B cell (primary cell): ENCODE results near the gene ABCA2. TPM values are rescaled to one million over a fixed set of nuclear protein-coding genes. Genes with fewer than 3 reads are reported as not detected.

Experiments
- ATAC-seq: fragments of 200-7000 bp; cut with Tn5 transposase; one replicate; pipeline ENCODE4 v1.10.0; 2021; ENCODE audit warnings: low read depth, mild to moderate bottlenecking, moderate number of reproducible peaks, moderate library complexity
- CTCF ChIA-PET: fragments of 350-600 bp; sonication (Branson Sonifier 250); formaldehyde crosslinking; loops from one replicate; lab custom pipeline; 2021; ENCODE audit warnings: antibody characterized with exemption, inconsistent platforms; lab: Charles Lee
- POLR2A ChIA-PET: fragments of 350-600 bp; sonication (Branson Sonifier 250); formaldehyde crosslinking; loops from one replicate; lab custom pipeline; 2021; ENCODE audit warnings: antibody characterized with exemption; lab: Charles Lee
- DNase-seq: peaks from one replicate; pipeline ENCODE4 v3.0.0; 2013
- H2AFZ ChIP-seq: 2 replicates; pipeline ENCODE4 v1.6.1; 2012; ENCODE audit warnings: mild to moderate bottlenecking, low read depth, low read length; ENCODE audit not compliant: insufficient read depth, poor library complexity, severe bottlenecking
- H3K27ac ChIP-seq, 2 donors: 1 replicate in 1 of 2; 2 replicates in 1 of 2; pipeline ENCODE4 v1.5.1; 2012 to 2013; ENCODE audit warnings: low read length in 2 of 2, mild to moderate bottlenecking in 2 of 2, moderate library complexity in 1 of 2
- H3K27me3 ChIP-seq, 4 experiments: fragments of 200-600 bp in 1 of 4; sonication (generic) in 1 of 4; replicated peaks in 1 of 4; 1 replicate in 2 of 4; 2 replicates in 2 of 4; pipeline versions ENCODE4 v1.6.1 to v1.7.0; 2013 to 2016; ENCODE audit warnings: low read length in 3 of 4, mild to moderate bottlenecking in 2 of 4, mixed read lengths in 1 of 4, moderate library complexity in 1 of 4; ENCODE audit not compliant: insufficient read depth in 4 of 4, control insufficient read depth in 3 of 4; ENCODE audit errors: control extremely low read depth in 1 of 4
- H3K36me3 ChIP-seq, 2 experiments: replicated peaks in 1 of 2; 1 replicate in 1 of 2; 2 replicates in 1 of 2; pipeline versions ENCODE4 v1.6.1 to v1.7.1; 2013; ENCODE audit warnings: low read length in 1 of 2; ENCODE audit not compliant: insufficient read depth in 2 of 2, control insufficient read depth in 1 of 2; ENCODE audit errors: control extremely low read depth in 1 of 2, extremely low read depth in 1 of 2
- H3K4me1 ChIP-seq, 2 donors: fragments of 200-600 bp in 1 of 2; sonication (generic) in 1 of 2; 1 replicate in 1 of 2; 2 replicates in 1 of 2; pipeline versions ENCODE4 v1.5.1 to v1.6.1; 2013 to 2017; ENCODE audit warnings: low read length in 2 of 2; ENCODE audit not compliant: control insufficient read depth in 2 of 2, insufficient read depth in 2 of 2
- H3K4me2 ChIP-seq: replicated peaks from 2 replicates; pipeline ENCODE3; 2012; ENCODE audit warnings: mild to moderate bottlenecking, low read depth, low read length; ENCODE audit not compliant: poor library complexity, severe bottlenecking
- H3K4me3 ChIP-seq, 5 experiments: fragments of 200-600 bp in 1 of 5; sonication (generic) in 1 of 5; 1 replicate in 3 of 5; 2 replicates in 2 of 5; pipeline versions ENCODE4 v1.5.1 to v1.7.0; 2011 to 2016; ENCODE audit warnings: low read length in 4 of 5, mild to moderate bottlenecking in 4 of 5, low read depth in 2 of 5, control low read depth in 1 of 5, moderate library complexity in 1 of 5; ENCODE audit not compliant: insufficient read depth in 1 of 5; ENCODE audit errors: control extremely low read depth in 1 of 5, extremely low read depth in 1 of 5
- H3K79me2 ChIP-seq: fragments of 200-600 bp; sonication (generic); one replicate; pipeline ENCODE4 v1.6.0; 2016; ENCODE audit warnings: low read length; ENCODE audit not compliant: control insufficient read depth, insufficient read depth
- H3K9ac ChIP-seq: fragments of 200-600 bp; sonication (generic); 2 replicates; pipeline ENCODE4 v1.6.1; 2017; ENCODE audit warnings: mild to moderate bottlenecking, low read length, moderate library complexity
- H3K9me3 ChIP-seq, 3 donors: one replicate each; pipeline versions ENCODE4 v1.6.1 to v1.7.1; 2013; ENCODE audit warnings: low read length in 2 of 3; ENCODE audit not compliant: control insufficient read depth in 2 of 3, insufficient read depth in 1 of 3; ENCODE audit errors: control extremely low read depth in 1 of 3
- H4K20me1 ChIP-seq: 2 replicates; pipeline ENCODE4 v1.6.0; 2012; ENCODE audit warnings: mild to moderate bottlenecking, low read length; ENCODE audit not compliant: insufficient read depth, control insufficient read depth, poor library complexity, severe bottlenecking
- H3K27ac Mint-ChIP-seq: one replicate; pipeline ENCODE4 v1.8.0; 2021; ENCODE audit warnings: mixed read lengths
- H3K27me3 Mint-ChIP-seq: one replicate; pipeline ENCODE4 v1.8.0; 2021; ENCODE audit warnings: mixed read lengths
- H3K4me1 Mint-ChIP-seq: one replicate; pipeline ENCODE4 v1.8.0; 2021; ENCODE audit warnings: mixed read lengths
- H3K4me3 Mint-ChIP-seq: one replicate; pipeline ENCODE4 v1.8.0; 2021; ENCODE audit warnings: mixed read lengths
- H3K9me3 Mint-ChIP-seq: one replicate; pipeline ENCODE4 v1.8.0; 2022; ENCODE audit warnings: mixed read lengths; ENCODE audit not compliant: insufficient read depth
- CTCF ChIP-seq: fragments of 200-600 bp; IDR thresholded peaks from one replicate; pipeline ENCODE4 v1.8.0; 2022; ENCODE audit warnings: antibody characterized with exemption, mild to moderate bottlenecking
- EZH2 ChIP-seq: IDR thresholded peaks from 2 replicates; pipeline ENCODE4 v1.6.1; 2012; ENCODE audit warnings: borderline replicate concordance, low read depth, mild to moderate bottlenecking, moderate library complexity, low read length; ENCODE audit not compliant: insufficient read depth, poor library complexity, severe bottlenecking
- WGBS: methylation state at CpG from one replicate; pipeline ENCODE4 v1.1.5; 2013; ENCODE audit warnings: missing lambda C conversion rate; ENCODE audit not compliant: insufficient coverage; 5-methylcytosine and 5-hydroxymethylcytosine counted together
- intact Hi-C: fragments of 100-400 bp; cut with micrococcal nuclease; formaldehyde crosslinking; loops from one replicate; pipeline ENCODE4 v1.10.0; 2022
- polyA plus RNA-seq: library from polyadenylated mRNA; depleted of rRNA; stranded (reverse); fragments of >200 nt; gene quantifications from 2 replicates; pipeline ENCODE4 v1.2.3, GENCODE V29; 2012
- total RNA-seq, 2 donors: library from RNA; stranded (reverse); fragments of 120-200 nt in 1 of 2; gene quantifications; 1 replicate in 1 of 2; 2 replicates in 1 of 2; pipeline versions ENCODE4 v1.2.3 to v1.2.4, GENCODE V29; 2013 to 2022

The ABCA2 gene
- total and polyA plus RNA-seq, 2 donors (not counting 1 experiment from before 2014, with no cell fraction given), result 30.7 to 61.1 TPM

GRCh38 chr9:136958898-136959850, 68.9 kb downstream of the ABCA2 start:
- no peaks in the 10 kb centered on the region for H3K4me1 ChIP-seq
- WGBS, result 93% methylated on average over 25 of the region's 28 CpGs
- no peaks in the 10 kb centered on the region for H3K36me3 ChIP-seq
- H3K4me1 Mint-ChIP-seq, result no peaks in the 10 kb centered on the region
- ATAC-seq (no peak), DNase-seq (no peak)
- H3K79me2 ChIP-seq, result no peaks in the 10 kb centered on the region
- H3K27ac Mint-ChIP-seq, result no peak overlapping the region
- CTCF ChIA-PET, result no interaction called here
- H3K4me3 Mint-ChIP-seq, result no peak overlapping the region
- POLR2A ChIA-PET, result no interaction called here
- no peak overlapping the region for H2AFZ ChIP-seq
- peaks cover 0 to 6% (median under 1%) of the 10 kb centered on the region in 4 experiments for H3K27me3 ChIP-seq
- H3K4me2 ChIP-seq, result no peak overlapping the region
- no peak for TF ChIP-seq CTCF
- TF ChIP-seq EZH2, result no peak
- H4K20me1 ChIP-seq, result no peaks in the 10 kb centered on the region
- no peak overlapping the region for H3K9ac ChIP-seq
- peaks cover 0 to 2% (median 0%) of the 10 kb centered on the region in 3 donors for H3K9me3 ChIP-seq
- intact Hi-C loops, result no loop called here
- H3K4me3 ChIP-seq, result no peak overlapping the region
- no peaks in the 10 kb centered on the region for H3K9me3 Mint-ChIP-seq
- no peak overlapping the region for H3K27ac ChIP-seq
- H3K27me3 Mint-ChIP-seq, result no peaks in the 10 kb centered on the region

GRCh38 chr9:136958473-136958872, 69.6 kb downstream of the ABCA2 start:
- WGBS, result 97% methylated on average over 7 of the region's 7 CpGs
- Histone ChIP-seq H4K20me1 (no peaks in the 10 kb centered on the region), H2AFZ (no peak overlapping the region), H3K4me2 (no peak overlapping the region), H3K9me3 (peaks cover 0 to 2% (median 0%) of the 10 kb centered on the region in 3 donors), H3K79me2 (no peaks in the 10 kb centered on the region), H3K9ac (no peak overlapping the region), H3K4me1 (no peaks in the 10 kb centered on the region), H3K27ac (no peak overlapping the region), H3K27me3 (peaks cover 0 to 6% (median under 1%) of the 10 kb centered on the region in 4 experiments), H3K36me3 (no peaks in the 10 kb centered on the region), H3K4me3 (no peak overlapping the region)
- intact Hi-C loops, result no loop called here
- no peak overlapping the region for H3K4me3 Mint-ChIP-seq
- H3K4me1 Mint-ChIP-seq, result no peaks in the 10 kb centered on the region
- ATAC-seq, result no peak
- H3K27ac Mint-ChIP-seq, result no peak overlapping the region
- no peaks in the 10 kb centered on the region for H3K27me3 Mint-ChIP-seq
- no peaks in the 10 kb centered on the region for H3K9me3 Mint-ChIP-seq
- TF ChIP-seq CTCF (no peak), EZH2 (no peak)
- CTCF ChIA-PET, result no interaction called here
- POLR2A ChIA-PET, result no interaction called here
- no peak for DNase-seq
